Measurements from ENCODE around the gene S100A9. TPM values are rescaled to one million over a fixed set of nuclear protein-coding genes. Genes with fewer than 3 reads are reported as not detected.
A peak's percentile ranks its signal among the peaks of the same experiment; 100 is the strongest.

S100A9 gene
- total and polyA plus RNA-seq, 7 donors, result 26.4 to 111 (median 51.1) TPM

DNA sequence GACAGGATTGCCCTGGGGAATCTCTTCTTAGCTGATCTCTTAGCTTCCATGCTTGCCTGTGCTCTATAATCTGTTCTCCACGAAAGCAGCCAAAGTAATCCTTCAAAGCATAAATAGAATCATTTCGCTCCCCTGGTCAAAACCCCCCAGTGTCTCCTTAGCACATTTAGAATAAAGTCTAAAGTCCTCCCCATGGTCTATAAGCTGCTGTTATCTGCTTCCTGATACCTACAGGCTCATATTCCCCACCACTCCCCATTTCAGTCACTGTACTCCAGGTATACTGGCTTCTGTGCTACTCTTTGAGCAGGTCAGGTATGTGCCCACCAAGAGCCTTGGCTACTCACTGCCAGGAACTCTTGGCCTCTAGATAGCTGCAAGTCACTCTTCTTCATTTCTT is 14.9 kb downstream of the S100A9 start:
- Histone ChIP-seq H3K36me3 (ENCODE audit: insufficient read depth in 1 of 2, low read depth in 1 of 2) (no peaks in the 10 kb centered on the region), H3K27ac (no peak overlapping the region), H3K4me1 (no peaks in the 10 kb centered on the region), H3K9me3 (no peaks in the 10 kb centered on the region), H3K27me3 (ENCODE audit: insufficient read depth in 3 of 3, low read length in 2 of 3) (no peaks in the 10 kb centered on the region), H3K4me3 (no peak overlapping the region)
- 78 to 84% (median 82%) methylated on average over 2 of the region's 2 CpGs for WGBS, 3 donors
- intact Hi-C loops (cut with DNase I), result no loop called here
- DNase-seq (no peak), ATAC-seq (no peak)
- TF ChIP-seq, protein P1, sequence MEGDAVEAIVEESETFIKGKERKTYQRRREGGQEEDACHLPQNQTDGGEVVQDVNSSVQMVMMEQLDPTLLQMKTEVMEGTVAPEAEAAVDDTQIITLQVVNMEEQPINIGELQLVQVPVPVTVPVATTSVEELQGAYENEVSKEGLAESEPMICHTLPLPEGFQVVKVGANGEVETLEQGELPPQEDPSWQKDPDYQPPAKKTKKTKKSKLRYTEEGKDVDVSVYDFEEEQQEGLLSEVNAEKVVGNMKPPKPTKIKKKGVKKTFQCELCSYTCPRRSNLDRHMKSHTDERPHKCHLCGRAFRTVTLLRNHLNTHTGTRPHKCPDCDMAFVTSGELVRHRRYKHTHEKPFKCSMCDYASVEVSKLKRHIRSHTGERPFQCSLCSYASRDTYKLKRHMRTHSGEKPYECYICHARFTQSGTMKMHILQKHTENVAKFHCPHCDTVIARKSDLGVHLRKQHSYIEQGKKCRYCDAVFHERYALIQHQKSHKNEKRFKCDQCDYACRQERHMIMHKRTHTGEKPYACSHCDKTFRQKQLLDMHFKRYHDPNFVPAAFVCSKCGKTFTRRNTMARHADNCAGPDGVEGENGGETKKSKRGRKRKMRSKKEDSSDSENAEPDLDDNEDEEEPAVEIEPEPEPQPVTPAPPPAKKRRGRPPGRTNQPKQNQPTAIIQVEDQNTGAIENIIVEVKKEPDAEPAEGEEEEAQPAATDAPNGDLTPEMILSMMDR (IDR thresholded peaks at IDR 0.05), result no peak

DNA sequence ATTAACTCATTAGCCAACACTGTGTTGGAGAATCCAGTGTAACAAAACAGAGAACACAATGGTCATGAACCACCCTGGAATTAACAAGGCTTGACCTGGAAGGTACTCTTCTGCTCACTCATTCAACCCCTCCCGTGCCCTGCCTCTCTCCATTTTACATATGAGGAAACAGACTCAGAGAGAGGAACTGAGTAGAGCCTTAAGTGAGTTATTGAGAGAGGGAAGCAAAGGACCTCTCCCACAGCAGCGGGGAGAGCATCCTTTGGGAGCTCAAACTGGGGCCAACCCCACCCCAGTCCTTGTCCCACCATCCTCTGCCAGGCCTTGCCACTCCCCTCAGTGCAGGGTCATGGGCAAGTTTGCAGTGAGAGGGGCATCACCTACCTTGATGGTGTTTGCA is 16.4 kb downstream of the S100A9 start:
- no peaks in the 10 kb centered on the region for H3K27me3 ChIP-seq (ENCODE audit: insufficient read depth in 3 of 3, low read length in 2 of 3)
- TF ChIP-seq, protein P1 (IDR thresholded peaks at IDR 0.05), result no peak
- no peaks in the 10 kb centered on the region for H3K4me1 ChIP-seq
- DNase-seq (no peak), ATAC-seq (no peak)
- no peaks in the 10 kb centered on the region for H3K9me3 ChIP-seq
- no peak overlapping the region for H3K27ac ChIP-seq
- no peak overlapping the region for H3K4me3 ChIP-seq
- intact Hi-C loops (cut with DNase I), result no loop called here
- H3K36me3 ChIP-seq (ENCODE audit: insufficient read depth in 1 of 2, low read depth in 1 of 2), result no peaks in the 10 kb centered on the region
- WGBS, 3 donors, result 59 to 67% (median 61%) methylated on average over 2 of the region's 2 CpGs

DNA sequence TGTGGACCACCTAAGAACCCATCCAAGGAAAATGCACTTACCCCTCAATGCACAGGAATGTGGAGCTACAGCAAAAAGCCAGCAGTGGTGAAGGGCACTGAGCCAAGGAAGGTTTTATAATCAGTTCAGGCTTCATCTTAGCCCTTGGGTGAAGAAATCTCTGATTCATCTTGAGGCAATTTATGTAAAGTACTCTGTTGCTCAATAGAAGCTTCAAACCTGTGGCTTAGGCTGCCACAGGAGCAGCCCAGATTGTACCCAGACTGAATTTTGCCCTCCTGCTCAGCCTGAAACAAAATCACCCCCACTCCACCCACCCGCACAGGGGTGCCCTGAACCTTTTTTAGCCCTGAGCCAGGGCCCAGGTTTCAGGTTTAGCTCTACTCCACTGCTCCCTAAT is 17.9 kb downstream of the S100A9 start, which contains the start of gene S100A12:
TSS of gene S100A12 (minus strand) at position 111 of the 400 bp plus-strand sequence. CDS start 1,029 bp downstream, outside the sequence.
- H3K9me3 ChIP-seq, result no peaks in the 10 kb centered on the region
- H3K36me3 ChIP-seq (ENCODE audit: insufficient read depth in 1 of 2, low read depth in 1 of 2), result no peaks in the 10 kb centered on the region
- H3K4me3 ChIP-seq, result no peak within 1 kb of the TSS
- intact Hi-C loops (cut with DNase I), result no loop called here
- 84 to 95% (median 94%) methylated on average over 1 of the region's 1 CpG for WGBS, 3 donors
- H3K4me1 ChIP-seq, result no peaks in the 10 kb centered on the region
- H3K27ac ChIP-seq, result no peak within 1 kb of the TSS
- no peaks in the 10 kb centered on the region for H3K27me3 ChIP-seq (ENCODE audit: insufficient read depth in 3 of 3, low read length in 2 of 3)
- DNase-seq, result no peak
- ATAC-seq, result peak in 2 of 4 donors; percentile 30 to 57
- TF ChIP-seq, protein P1 (IDR thresholded peaks at IDR 0.05), result no peak

DNA sequence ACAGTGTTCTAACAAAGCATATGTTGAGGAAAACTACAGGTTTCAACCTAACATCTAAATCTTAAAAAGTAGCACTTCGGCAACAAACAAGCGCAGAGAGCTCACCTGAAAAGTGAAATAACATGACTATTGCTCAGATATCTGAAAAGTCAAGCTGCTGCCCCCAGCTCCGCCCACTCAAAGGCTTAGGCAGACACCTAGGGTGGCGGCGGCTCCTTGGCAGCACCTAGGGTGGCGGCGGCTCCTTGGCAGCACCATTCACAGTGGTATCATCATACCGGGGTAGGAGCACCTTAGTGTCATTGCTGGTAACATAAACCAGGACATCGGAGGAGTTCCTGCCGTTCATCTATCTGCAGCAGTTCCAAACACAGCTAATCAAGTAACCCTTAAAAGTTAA is 21.9 kb downstream of the S100A9 start:
- Histone ChIP-seq H3K4me3 (no peak overlapping the region), H3K4me1 (no peaks in the 10 kb centered on the region), H3K9me3 (no peaks in the 10 kb centered on the region), H3K27me3 (ENCODE audit: insufficient read depth in 3 of 3, low read length in 2 of 3) (no peaks in the 10 kb centered on the region), H3K36me3 (ENCODE audit: insufficient read depth in 1 of 2, low read depth in 1 of 2) (no peaks in the 10 kb centered on the region), H3K27ac (no peak overlapping the region)
- ATAC-seq (no peak), DNase-seq (no peak)
- TF ChIP-seq, protein P1 (IDR thresholded peaks at IDR 0.05), result no peak
- 86 to 90% (median 87%) methylated on average over 10 of the region's 10 CpGs for WGBS, 3 donors
- intact Hi-C loops (cut with DNase I), result no loop called here

DNA sequence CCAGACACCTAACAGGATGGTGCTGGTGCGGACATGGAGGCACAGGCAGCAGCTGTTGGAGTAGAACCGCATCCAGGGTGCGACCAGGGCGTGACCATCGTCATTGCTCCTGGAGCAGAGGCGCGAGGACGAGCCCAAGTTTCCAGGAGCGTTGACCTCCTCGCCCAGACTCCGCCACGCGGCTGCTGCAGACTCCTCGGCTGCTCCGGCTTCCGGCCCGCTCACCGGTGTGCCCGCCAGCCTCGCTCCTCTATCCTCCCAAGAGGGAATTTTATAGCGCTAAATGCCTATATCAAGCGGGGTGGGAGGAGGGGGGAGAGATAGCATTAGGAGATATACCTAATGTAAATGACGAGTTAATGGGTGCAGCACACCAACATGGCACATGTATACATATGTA is 23.1 kb downstream of the S100A9 start:
- ATAC-seq, result no peak
- TF ChIP-seq, protein P1 (IDR thresholded peaks at IDR 0.05), result no peak
- whole genome bisulfite sequencing, 3 donors, result 87 to 95% (median 93%) methylated on average over 23 of the region's 23 CpGs
- H3K27me3 ChIP-seq (ENCODE audit: insufficient read depth in 3 of 3, low read length in 2 of 3), result no peaks in the 10 kb centered on the region
- H3K27ac ChIP-seq, result no peak overlapping the region
- no peaks in the 10 kb centered on the region for H3K9me3 ChIP-seq
- H3K4me3 ChIP-seq, result no peak overlapping the region
- intact Hi-C loops (cut with DNase I), result no loop called here
- H3K4me1 ChIP-seq, result no peaks in the 10 kb centered on the region
- DNase-seq, result no peak
- no peaks in the 10 kb centered on the region for H3K36me3 ChIP-seq (ENCODE audit: insufficient read depth in 1 of 2, low read depth in 1 of 2)
